Activated CD8-positive, alpha-beta T cell treated with anti-CD3 and anti-CD28 coated beads for 36 hours (primary cell): ENCODE data around the gene FN3K. TPM values are rescaled to one million over a fixed set of nuclear protein-coding genes. Genes with fewer than 3 reads are reported as not detected.

Experiments
- ATAC-seq: fragments of 200-7000 bp; cut with Tn5 transposase; one replicate; pipeline ENCODE4 v1.10.0; 2021; ENCODE audit warnings: mild to moderate bottlenecking, moderate library complexity
- CTCF ChIA-PET: fragments of 350-600 bp; sonication (Branson Sonifier 250); formaldehyde crosslinking; loops from one replicate; lab custom pipeline; 2021; ENCODE audit warnings: antibody characterized with exemption; lab: Charles Lee
- POLR2A ChIA-PET: fragments of 350-600 bp; sonication (Branson Sonifier 250); formaldehyde crosslinking; loops from one replicate; lab custom pipeline; 2021; ENCODE audit warnings: antibody characterized with exemption; lab: Charles Lee
- DNase-seq: peaks from one replicate; pipeline ENCODE4 v3.0.0-alpha.2; 2020
- H3K27ac Mint-ChIP-seq: one replicate; pipeline ENCODE4 v1.8.0; 2021; ENCODE audit warnings: mild to moderate bottlenecking, mixed read lengths
- H3K27me3 Mint-ChIP-seq: one replicate; pipeline ENCODE4 v1.8.0; 2021; ENCODE audit warnings: mixed read lengths
- H3K36me3 Mint-ChIP-seq: one replicate; pipeline ENCODE4 v1.8.0; 2021; ENCODE audit warnings: low read depth, mixed read lengths
- H3K4me1 Mint-ChIP-seq: one replicate; pipeline ENCODE4 v1.8.0; 2021; ENCODE audit warnings: low read depth, mixed read lengths
- H3K4me3 Mint-ChIP-seq: one replicate; pipeline ENCODE4 v1.8.0; 2021; ENCODE audit warnings: mild to moderate bottlenecking, moderate library complexity, mixed read lengths
- H3K9me3 Mint-ChIP-seq: one replicate; pipeline ENCODE4 v1.8.0; 2021; ENCODE audit warnings: mixed read lengths
- intact Hi-C: fragments of 100-400 bp; cut with micrococcal nuclease; formaldehyde crosslinking; loops from one replicate; pipeline ENCODE4 v1.10.0; 2022
- total RNA-seq, 2 experiments: library from RNA; stranded (reverse); gene quantifications; one replicate each; pipeline ENCODE4 v1.2.3, GENCODE V29; 2021
- TF ChIP-seq, protein P1 (sequence below): fragments of 200-600 bp; IDR thresholded peaks from one replicate; pipeline ENCODE4 v1.8.0; 2022; ENCODE audit warnings: antibody characterized with exemption, mild to moderate bottlenecking

The FN3K gene
- total RNA-seq, 2 experiments from 2014 or later = 0.96 to 1.2 TPM

DNA sequence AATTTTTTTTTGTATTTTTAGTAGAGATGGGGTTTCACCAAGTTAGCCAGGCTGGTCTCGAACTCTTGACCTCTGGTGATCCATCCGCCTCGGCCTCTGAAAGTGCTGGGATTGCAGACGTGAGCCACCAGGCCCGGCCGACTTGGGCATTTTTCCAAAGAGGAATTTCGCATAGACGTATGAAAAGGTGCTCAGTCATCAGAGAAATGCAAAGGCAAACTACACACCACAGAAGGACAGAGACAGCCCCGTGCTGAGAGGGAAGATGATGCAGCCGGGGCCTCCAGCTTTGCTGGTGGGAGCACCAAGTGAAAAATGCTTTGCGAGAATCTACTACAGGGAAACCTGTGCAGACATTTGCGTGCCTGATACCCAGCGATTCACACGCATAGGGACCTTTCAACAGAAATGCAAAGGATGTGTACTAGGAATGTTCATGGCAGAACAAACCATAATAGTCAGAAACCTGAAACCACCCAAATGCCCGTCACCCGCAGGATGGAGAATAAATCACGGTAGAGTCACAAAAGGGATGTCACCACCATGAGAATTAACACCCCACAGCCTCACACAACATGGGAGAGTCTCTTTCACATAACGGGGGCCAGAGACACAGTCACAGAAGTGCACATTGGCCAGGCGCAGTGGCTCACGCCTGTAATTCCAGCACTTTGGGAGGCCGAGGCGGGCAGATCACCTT, 42.1 kb upstream of the FN3K start:
- Mint-ChIP-seq H3K27me3 (peaks cover 3% of the 10 kb centered on the region), H3K4me3 (no peak overlapping the region), H3K36me3 (peaks cover 16% of the 10 kb centered on the region), H3K4me1 (peaks cover 22% of the 10 kb centered on the region), H3K27ac (no peak overlapping the region), H3K9me3 (peaks cover 13% of the 10 kb centered on the region)
- DNase-seq (no peak), ATAC-seq (no peak)
- CTCF ChIA-PET = interaction anchor here (0.6 kb wide), 1 partner anchor 25 kb away, joined by 3 read pairs; no protein-coding TSS in a partner anchor
- POLR2A ChIA-PET = no interaction called here
- intact Hi-C loops = no loop called here
- TF ChIP-seq, protein P1, sequence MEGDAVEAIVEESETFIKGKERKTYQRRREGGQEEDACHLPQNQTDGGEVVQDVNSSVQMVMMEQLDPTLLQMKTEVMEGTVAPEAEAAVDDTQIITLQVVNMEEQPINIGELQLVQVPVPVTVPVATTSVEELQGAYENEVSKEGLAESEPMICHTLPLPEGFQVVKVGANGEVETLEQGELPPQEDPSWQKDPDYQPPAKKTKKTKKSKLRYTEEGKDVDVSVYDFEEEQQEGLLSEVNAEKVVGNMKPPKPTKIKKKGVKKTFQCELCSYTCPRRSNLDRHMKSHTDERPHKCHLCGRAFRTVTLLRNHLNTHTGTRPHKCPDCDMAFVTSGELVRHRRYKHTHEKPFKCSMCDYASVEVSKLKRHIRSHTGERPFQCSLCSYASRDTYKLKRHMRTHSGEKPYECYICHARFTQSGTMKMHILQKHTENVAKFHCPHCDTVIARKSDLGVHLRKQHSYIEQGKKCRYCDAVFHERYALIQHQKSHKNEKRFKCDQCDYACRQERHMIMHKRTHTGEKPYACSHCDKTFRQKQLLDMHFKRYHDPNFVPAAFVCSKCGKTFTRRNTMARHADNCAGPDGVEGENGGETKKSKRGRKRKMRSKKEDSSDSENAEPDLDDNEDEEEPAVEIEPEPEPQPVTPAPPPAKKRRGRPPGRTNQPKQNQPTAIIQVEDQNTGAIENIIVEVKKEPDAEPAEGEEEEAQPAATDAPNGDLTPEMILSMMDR = no peak

DNA sequence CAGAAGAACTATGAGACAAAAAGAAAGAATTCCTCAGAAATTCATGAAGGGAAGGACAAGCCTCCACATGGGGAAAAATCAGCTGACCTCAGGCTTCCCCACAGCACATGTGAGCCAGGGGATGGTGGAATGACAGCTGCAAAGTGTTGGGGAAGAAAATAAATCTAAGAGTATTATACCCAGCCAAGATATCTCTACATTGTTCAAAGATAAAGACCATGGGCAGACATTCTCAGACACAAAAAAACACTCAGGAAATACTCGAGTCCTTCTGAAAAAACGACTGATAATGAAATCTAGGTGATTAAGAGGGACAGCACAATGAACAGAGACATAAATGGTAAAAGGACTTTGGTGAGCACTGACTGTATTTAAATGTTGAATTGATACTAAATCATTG, 40.8 kb upstream of the FN3K start:
- ATAC-seq (no peak), DNase-seq (no peak)
- Mint-ChIP-seq H3K36me3 (peaks cover 16% of the 10 kb centered on the region), H3K27me3 (peaks cover 4% of the 10 kb centered on the region), H3K9me3 (peaks cover 13% of the 10 kb centered on the region), H3K4me3 (no peak overlapping the region), H3K4me1 (peaks cover 26% of the 10 kb centered on the region), H3K27ac (no peak overlapping the region)
- ChIA-PET CTCF (interaction anchor here (0.6 to 1.0 kb wide), 2 partner anchors 23 to 26 kb away, joined by 3 read pairs; no protein-coding TSS in a partner anchor), POLR2A (no interaction called here)
- TF ChIP-seq, protein P1 = no peak
- intact Hi-C loops = no loop called here

DNA sequence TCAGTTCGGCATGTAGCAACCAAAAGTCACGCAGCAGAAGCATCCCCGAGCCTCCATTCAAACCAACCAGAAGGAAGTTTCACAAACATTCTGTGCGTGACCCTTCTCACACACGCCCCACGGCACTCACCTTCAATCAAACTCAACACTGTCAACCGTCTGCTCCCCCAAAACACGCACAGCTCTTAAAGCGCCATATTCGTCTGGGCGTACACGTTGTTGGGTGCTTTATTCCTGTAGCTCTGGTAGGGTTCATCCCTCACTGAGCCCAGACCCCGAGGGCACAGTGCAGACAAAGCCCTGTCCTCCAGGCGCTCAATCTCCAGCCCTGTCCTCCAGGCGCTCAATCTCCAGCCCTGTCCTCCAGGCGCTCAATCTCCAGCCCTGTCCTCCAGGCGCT, 39.2 kb upstream of the FN3K start:
- ATAC-seq = no peak
- Mint-ChIP-seq H3K4me3 (peak overlapping the region; percentile 7), H3K27me3 (peaks cover 4% of the 10 kb centered on the region), H3K4me1 (peaks cover 23% of the 10 kb centered on the region), H3K27ac (no peak overlapping the region), H3K36me3 (peaks cover 16% of the 10 kb centered on the region), H3K9me3 (peaks cover 13% of the 10 kb centered on the region)
- TF ChIP-seq, protein P1 = no peak
- ChIA-PET CTCF (no interaction called here), POLR2A (interaction anchor here (1.7 kb wide), 1 partner anchor 31 kb away, joined by 4 read pairs; no protein-coding TSS in a partner anchor)
- intact Hi-C loops = no loop called here
- DNase-seq = no peak

DNA sequence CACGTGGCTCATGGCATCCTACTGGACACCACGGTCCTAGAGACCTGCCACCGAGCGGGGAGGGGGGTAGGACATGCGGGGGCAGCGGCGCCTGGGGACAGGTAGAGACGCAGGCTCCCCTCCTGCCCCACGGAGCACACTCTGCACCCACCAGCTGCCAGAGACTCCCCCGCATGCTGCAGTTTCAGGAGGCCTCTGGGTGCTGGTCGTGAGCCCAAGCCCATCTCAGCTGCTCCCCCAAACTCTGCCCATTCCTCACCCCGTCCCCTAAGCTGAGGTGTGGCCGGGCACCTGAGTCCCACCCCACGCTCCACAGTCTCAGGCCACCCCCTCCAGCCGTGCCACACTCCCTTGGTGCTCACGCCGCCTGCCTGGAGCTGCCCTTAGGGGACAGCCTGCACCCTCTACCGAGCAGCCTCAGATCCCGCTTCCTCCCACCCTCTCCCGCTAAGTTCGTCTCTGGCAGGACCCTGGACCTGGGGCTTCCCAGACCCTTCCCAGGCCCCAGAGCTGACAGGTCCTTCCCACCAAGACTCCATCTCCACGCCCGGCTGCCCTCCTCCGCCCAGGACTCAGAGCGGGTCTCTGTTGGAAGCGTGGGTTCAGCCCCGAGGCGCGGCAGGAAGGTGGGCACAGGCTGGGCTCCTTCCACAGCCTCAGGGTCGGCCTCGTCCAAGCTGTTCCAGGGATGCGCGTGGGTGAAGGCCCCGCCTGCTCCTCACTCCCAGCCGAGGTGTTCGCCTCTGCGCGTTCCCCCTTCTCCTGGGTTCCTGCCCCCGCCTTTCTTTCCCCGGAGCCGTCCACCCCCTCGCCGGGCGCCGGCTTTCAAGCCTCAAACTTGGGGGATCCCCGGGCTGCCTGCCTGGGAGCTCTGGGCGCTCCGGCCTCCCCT, 38.3 kb upstream of the FN3K start:
- DNase-seq (peak; percentile 51), ATAC-seq (no peak)
- TF ChIP-seq, protein P1 = no peak
- Mint-ChIP-seq H3K36me3 (peaks cover 16% of the 10 kb centered on the region), H3K27ac (no peak overlapping the region), H3K4me3 (peak overlapping the region; percentile 60), H3K4me1 (peaks cover 17% of the 10 kb centered on the region), H3K9me3 (peaks cover 13% of the 10 kb centered on the region), H3K27me3 (peaks cover 4% of the 10 kb centered on the region)
- intact Hi-C loops = no loop called here
- POLR2A ChIA-PET = interaction anchor here (0.8 to 1.7 kb wide), 3 partner anchors 15 to 30 kb away, joined by 3 to 4 read pairs (median 4); partner anchors contain the start of gene FN3KRP
- CTCF ChIA-PET = interaction anchor here (1.2 to 1.3 kb wide), 2 partner anchors 9 to 28 kb away, joined by 3 read pairs; no protein-coding TSS in a partner anchor
